Activated gamma-delta T cell (primary cell): ENCODE data around the gene CALML3.
"Not testable (repeated sequence)": the region's sequence is repeated elsewhere in the genome, so short reads cannot be mapped to it uniquely, and the experiment has no call there.

Experiments
- DNase-seq: peaks from one replicate; lab custom pipeline; 2025; lab: John Stamatoyannopoulos, UW

CALML3 gene

DNA sequence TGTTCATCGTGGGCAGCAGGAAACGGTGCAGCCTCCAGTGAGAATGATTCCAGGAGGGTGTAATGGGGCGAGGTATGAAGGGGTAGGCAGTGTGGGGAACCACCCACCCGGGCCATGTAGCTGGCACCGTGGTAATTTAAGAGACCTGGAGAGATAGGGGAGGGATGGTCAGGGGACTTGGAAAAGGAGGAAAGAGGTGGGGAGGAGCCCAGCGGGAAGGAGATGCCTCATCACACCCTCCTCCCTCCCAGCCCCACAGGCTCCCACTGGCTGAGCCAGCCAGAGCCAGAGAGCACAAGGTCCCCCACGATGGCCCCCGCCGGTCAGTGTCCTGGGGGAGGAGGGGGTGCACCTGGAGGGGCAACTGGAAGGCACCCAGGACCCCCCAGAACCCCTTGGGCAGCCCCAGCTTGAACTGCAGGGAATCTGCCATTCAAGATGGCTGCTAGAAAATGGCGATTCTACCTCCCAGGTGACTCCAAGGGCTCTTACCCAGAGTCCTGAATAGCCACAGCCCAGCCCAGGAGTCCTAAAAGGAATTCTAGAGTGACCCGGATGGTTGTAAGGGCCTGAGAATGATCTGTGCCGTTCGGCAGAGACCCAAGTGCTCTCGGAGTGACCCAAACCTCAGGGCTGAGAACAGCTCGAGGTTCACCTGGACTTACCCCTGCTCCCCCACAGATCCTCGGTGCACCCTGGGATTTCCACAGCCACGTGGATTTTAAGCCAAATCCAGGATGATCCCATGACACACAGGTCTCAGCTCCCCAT lies 28.8 kb downstream of the CALML3 start:
- DNase-seq, result no peak

DNA sequence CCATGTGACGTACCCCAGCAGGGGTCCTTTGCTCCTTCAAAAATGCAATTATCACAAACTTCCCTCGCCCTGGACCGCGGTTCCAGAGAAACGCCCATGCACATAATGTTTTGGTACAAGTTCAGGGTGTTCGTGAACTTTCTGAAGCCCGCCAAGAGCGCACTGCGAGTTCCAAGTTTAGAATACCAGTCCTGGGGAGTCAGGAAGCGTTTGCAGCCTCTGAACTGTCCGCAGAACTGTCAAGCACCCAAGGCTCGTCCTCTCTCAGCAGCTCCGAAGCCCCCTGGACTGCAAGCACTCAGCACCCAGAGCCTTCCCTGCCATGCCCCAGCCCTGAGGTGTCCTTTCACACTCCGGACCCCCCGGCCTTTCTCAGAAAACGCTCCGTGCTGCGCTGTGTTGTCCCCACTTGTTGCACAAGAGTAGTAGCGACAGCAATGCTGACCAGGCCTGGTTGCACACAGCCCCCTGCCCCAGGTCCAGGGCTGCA lies 30.3 kb downstream of the CALML3 start:
- no peak for DNase-seq

DNA sequence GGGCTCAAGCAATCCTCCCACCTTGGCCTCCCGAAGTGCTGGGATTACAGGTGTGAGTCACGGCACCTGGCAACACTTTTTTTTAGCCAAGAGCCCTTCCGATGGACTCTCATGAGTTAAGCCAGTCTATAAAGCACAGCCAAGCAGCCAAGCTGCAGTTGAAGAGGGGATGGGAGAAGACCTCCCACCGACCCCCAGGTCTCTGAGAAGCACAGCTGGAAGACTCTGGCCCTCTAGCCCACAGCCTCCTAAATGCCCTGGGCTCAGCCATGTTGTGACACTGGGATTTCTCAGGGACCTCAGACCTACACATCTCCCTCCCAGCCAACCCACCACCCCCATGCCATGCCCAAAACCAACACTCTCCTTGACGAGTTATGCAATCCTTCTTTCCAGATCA lies 31.1 kb downstream of the CALML3 start:
- DNase-seq, result no peak

DNA sequence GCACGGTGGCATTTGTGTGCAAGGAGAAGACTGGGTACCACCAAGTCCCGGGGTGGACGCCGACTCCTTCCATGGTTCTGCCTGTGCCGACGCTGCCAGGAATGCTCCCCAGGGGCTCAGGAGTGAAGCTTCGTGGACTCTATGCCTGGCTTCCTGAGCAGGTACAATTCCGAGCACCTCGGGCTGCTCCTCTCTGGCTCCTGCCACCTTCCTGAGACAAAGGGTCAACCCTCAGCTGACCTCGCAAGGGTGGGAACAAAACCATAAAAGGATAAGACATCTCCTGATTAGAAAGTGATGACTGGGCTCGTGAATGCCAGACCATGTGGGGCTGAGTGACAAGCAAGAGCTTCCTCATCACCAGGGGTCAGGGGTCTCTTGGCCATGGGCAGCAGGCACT lies 31.8 kb downstream of the CALML3 start:
- no peak for DNase-seq

DNA sequence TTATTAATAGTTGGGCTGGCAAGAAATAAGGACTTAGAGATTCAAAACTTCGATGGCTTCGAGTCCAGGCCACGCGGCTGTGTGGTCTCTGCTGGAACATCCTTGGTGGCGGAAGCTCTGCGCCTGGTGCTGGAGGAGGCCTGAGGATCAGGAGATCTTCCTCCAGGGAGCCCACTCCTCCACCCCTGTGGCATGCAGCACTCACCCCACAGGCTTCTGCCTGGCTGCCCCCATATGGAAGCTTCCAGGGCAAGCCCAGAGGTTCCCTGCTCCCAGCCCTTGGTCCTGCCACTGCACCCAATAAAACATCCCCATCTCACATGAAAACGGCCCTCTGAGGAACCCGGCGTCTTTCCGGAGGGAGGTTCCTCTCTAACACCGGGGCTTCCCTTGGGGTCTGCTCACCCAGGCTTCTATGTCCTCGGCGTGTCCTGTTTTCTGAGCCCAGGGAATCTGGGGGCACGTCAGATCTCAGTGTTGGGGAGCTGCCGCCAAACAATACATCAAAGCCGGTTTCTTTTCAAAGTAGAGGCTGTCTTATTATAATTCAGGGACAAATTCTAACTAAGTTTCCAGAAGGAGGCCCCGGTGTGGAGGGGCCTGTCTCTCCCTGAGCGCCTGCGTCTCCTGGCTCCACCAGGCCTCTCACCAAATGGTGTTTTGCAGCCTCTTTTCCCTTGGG lies 32.4 kb downstream of the CALML3 start:
- no peak for DNase-seq

DNA sequence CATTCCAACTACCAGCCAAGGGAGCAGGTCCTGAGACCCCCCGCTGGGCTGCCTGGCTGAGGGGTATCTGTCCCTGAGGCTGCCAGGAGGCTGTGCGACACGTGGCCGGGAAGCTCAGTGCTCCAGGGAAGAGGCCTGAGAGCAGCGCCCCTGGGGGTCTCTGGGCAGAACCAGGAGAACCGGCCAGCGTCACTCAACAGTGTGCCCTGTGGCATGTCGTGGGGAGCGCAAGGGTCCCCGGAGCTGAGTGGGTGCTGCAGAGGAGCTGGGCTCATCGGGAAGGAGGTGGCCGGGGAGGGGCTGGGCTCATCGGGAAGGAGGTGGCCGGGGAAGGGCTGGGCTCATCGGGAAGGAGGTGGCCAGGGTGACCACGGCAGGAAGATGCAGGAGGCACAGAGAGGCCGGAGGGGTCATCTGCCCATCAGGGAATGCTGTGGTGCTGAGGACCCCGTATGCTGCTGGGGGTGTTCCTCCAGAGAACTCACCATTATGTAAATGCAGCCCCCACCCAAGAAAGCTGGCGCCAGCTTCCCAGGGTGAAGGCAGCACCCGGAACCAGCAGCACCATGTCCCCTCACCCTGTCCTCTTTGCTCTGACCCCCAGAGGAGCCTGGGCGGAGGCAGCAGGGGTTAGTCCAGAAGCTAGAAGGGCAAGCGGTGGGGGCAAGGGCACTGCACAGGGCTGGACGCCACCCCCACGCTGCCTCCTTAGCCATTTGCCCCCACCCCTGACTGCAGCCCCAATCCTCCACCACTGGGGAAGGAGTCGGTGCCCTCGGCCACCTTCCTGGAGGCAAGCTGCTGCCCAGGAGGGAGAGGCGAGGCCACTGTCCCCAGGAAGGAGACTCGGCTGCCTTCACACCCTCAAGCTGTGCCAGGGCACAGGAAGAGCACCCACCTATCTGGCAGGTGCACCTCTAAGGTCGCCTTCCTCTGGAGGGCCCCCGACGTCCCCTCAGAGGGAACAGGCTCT lies 33.3 kb downstream of the CALML3 start:
- DNase-seq, result no peak

DNA sequence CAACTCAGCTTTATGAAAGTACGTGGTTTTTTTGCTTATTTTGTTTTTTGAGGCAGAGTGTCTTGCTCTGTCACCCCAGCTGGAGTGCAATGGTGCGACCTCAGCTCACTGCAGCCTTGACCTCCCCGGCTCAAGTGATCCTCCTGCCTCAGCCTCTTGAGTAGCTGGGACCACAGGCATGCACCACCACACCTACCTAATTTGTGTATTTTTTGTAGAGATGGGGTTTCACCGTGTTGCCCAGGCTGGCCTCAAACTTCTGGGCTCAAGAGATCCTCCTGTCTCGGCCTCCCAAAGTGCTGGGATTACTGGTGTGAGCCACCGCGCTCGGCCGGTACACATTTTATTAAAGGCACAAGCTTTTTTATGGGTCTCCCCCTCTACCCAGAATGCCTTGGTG lies 34.3 kb downstream of the CALML3 start:
- not testable (repeated sequence) for DNase-seq

DNA sequence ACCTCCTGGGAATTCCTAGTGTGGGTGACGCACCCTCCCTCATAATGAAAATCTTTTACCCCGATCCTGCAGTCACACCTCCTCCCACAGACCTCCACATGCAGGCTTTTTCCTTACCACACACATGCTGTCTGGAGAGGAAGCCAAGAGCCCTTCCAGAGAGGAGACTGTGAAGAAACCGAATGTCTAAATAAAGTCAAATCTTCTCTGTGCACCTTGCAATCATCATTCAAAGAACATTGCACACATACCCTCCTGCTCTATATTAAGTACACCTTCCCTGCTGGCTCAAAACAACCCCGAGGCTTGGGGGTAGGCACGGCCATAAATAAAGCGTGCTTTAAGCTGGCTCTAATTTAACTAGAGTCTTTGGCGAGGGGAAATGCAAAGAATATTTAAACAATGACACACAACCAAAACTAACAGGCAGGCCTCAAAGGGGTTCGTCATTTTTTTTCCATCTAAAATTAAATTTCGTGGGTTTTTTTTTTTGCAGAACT lies 34.9 kb downstream of the CALML3 start:
- DNase-seq, result no peak

DNA sequence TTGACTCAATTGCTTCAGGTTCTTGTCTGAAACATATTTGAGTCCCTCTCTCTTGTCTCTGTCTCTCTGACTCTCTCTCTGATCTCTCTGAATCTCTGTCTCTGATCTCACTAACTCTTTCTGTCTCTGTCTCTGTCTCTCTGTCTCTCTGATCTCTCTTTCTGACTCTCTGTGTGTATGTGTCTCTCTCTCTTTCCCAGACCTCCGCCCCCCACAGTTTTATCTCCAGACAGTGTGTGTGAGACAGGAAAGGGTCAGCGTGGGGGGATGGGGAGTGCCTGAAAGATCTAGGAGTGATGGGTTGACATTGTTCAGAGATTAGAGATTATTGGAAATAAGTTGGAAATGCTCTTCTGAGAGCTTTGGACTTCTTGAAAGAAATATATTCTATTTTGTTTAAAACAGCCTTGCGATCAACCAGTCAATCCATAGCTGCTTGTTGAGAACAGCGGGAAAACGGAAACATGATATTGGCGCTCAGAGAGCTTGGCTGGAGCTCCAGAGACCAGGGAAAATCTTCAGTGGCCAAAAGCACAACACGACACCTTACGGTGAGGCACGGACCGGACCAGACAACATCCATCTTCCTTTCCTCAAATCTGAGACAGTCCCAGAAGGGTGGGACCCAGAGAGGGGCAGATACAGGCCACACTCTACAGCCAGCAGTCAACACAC lies 35.5 kb downstream of the CALML3 start:
- no peak for DNase-seq

DNA sequence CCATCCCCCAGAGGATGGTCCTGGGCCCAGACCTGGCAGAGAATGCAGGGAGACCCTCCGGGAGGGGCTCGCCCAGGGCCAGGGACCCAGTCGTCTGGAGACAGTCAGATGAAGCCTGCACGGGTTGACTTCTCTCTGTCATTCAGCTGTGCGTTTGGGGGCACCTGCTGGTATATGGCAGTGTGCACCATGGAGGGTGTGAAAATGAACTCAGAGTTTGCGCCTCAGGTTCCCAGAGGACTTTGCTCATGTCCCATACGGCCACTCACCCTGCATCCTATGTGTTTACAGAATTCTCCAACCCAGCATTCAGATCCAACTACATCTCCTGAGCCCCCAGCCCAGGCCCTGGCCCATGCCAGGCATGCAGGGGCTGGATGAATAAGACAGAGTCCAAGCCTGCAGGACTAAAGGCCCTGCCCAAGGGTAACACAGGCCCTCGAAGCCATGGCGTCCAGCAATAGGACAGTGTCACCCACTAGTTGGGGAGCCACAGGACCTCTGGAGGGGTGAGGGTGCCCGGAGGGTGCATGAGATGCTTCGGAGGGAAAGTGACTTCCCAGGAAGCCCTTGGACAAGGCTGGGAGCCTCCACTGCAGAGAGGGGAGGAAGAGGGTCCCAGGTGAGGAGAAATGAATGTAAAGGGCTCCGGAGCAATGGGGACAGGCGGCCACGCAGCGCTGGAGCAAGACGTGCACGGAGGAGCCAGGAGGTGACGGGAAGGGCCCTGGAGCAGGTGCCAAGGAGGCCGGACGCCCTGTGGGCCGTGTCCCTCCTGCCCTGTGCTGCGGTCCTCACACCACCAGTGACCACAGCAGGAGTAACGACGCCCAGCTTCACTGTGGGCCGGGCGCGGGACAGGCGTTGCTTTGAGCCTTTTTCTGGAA lies 36.3 kb downstream of the CALML3 start:
- DNase-seq, result no peak

DNA sequence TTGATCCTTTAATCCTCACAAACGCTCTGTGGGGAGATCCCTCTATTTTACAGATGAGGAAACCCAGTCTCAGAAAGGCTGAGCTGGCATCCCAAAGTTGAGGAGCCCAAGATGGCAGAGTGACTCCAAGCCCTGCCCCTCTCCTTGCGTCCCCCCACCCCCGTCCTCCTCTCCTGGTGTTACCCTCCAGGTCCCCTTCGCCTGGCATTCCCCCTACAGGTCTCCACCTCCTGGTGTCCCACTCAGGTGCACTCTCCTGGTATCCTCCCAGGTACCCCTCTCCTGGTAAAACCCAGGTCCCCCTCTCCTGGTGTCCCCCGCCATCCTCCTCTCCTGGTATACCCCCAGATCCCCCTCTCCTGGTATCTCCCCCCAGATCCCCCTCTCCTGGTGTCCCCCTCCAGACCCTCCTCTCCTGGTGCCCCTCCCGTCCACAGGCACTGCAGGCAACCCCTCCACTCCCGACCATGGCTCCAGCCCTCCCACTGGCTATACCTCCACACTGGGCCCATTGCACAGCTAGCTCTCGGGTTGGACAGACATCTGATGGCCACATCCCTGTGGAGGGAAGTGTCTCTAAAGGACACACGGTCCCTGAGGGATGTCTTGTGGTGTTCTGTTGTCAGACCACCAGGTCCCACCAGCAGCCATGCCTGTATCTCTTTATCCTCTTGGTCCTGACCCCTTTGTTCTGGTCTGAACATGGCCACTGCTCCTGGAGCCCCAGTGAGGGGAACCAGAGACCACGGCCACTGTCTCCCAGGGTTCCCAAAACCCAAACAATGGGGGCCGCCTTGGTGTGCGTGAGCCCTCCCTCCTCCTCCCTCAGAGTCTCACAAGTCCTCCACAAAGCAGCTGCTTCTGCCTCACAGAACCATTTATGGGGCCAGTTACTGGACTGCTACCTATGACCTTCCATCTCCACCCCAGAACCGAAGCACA lies 37.2 kb downstream of the CALML3 start:
- DNase-seq, result no peak

DNA sequence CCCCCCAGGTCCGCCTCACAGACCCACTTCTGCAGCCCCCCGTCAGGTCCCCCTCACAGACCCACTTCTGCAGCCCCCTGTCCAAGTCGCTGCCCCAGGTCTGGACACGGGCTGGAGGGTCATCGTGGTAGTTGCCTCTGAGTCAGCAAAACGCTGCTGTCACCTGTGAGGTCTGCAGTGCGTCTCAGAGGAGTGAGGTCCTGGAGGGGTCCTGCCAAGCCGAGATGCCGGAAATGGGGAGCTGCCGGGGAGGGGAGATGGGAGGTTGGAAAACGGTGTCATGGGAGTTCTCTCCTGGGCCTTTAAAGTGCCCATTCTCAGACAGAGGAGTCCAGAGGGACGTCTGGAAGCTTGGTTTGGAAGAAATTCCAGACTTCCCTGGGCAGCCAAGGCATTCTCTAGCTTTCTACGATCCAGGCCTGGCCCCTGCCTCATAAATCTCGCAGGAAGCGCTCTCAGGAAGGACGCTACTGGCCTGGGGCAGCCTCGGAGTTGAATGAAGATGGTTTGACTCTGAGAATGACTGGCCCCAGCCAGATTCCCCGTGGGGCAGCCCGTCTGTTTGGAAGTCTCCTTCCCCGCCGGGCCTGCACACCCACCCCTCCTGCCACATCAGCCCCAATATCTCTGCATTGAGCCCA lies 38.7 kb downstream of the CALML3 start:
- no peak for DNase-seq

DNA sequence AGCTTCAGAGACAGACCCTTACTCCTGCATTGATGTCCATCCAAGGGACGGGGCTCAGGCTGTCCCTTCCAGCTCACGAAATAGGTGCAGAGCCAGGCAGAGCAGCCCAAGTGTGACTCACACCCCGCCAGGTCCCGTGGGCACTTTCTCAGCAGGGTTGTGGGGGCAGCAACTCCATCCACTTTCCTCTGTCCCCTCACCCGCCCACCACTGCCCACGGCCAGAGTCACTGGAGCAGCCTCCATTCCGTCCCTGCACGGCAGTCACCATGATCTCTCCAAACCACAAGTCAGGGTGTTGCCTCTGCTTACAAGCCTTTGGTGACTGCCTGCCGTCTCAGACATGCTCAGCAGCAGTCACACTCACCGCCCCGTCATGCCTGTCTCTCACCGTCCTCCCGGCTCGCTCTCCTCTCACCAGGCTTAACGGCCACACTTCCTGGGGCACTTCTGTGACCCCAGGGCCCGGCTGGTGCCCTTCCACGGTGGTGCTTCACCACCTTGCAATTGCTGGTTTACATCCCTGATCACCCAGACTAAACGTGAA lies 39.3 kb downstream of the CALML3 start:
- no peak for DNase-seq

DNA sequence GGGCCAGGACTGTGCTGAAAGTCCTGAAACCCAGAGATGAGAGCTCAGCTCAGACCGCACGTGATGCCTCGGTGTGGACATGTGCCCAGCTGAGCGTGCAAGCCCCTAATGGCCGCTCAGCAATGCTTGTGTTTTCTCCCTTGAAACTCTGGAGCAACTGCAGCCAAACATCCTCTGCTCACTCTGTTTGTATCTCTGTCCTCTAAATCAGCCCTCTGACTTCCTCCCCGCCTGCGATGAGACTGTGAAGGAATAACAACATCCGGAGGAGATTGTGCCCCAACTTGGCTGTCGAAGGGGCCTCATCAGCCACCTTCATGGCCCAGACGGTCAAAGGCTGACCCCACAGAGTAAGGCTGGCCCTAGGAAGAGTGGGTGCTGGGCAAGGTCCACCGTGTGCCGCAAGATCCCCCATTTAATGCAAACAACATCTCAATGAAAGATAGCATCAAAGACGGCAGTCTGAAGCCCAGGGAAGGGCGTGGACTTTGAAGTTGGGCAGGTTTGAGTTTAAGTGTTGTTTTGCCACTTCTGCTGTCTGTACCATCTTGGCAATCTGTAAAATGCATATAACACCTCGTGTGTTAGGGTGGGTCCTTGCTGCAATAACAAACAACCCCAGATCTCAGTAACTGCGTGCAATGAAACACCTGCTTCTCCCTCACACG lies 39.9 kb downstream of the CALML3 start:
- no peak for DNase-seq

DNA sequence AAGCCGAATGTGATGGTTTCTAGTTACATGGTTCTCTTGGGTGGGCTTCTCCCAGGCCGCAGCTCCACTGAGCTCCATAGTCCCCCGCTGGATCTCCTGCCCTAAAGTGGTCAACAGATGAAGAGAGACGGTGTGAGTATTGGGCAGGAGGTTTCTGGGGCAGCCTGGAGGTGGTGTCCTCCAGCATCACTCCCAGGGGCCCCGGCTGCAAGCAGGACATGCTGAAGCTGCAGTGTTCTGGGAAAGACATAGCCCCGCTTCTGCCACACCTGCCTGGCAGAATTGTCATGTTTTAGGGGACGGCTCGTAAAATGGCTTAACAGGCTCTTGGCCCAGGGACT lies 40.4 kb downstream of the CALML3 start:
- no peak for DNase-seq

DNA sequence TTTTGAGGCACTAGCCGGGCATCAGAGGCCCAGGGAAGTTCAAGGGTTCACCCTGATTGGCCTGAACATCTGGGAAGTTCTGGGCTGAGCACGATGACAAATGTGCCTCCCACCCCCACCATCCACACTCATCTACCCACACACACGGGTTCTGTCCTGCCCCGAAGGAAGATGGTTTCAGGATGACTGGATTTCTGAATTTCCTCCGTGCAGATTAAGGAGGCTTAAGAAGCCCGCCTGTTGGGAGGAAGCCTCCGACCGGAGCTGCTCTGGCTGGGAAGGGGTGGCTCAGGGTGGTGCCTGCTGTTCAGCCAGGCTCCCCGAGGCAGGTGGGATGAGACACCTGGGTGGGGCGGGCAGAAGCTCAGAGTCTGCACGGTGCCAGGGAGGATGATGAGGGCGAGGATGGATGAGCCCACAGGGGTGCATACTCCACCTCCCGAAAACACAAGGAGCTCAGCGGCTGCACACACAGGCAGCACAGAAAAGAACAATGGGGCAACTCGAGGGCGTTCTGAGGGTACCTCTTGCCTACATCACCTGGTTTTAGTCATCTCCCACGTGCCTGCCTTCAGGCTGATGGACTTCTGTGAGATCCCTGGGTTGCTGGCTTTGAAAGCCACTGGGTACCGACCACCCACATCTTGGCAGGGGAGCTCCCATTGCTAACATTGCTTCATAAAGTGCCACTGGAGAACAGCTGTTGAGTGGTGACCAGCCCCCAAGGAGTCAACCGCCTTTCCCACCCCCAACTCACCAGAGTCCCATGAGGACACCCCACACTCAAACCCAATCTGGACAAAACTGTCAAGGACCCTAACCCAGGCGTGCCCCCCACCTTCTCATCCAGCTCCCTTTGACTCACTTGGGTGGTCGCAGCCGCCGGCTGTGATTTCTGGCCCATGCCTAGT lies 41.2 kb downstream of the CALML3 start:
- no peak for DNase-seq

DNA sequence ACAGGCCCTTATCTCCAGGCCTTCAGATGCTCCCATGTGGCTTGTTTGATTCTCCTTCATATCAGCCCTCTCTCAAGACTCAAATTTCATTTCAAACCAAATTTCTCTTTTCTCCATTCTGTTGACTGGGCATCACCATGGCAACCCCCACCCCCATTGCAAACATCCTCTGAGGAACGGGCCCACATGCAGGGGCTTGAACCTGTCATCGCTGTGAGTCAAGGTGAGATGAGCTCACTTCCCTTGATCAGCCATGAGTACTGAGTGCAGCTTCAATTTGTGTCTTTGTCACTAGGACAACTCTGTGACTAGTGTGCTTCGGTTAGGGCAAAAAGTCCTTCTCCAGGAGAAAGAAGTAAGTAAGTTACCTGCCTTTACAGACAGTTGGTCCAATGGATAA lies 41.9 kb downstream of the CALML3 start:
- DNase-seq, result no peak
